OCI-LY7 (cell line): ENCODE measurements around the gene VPS39.

Source experiments
- EZH2phosphoT487 ChIP-seq: fragments of 200-600 bp; sonication (generic); IDR thresholded peaks from 2 replicates; pipeline ENCODE4 v1.6.1; 2018; ENCODE audit warnings: low read depth, borderline replicate concordance, mild to moderate bottlenecking, mixed run types, antibody characterized with exemption, low read length, moderate library complexity, mixed read lengths
- TF ChIP-seq, protein P1 (sequence below): fragments of 200-600 bp; sonication (generic); conservative IDR thresholded peaks from 2 replicates; pipeline ENCODE4 v1.5.1; 2014; ENCODE audit warnings: mild to moderate bottlenecking, antibody characterized with exemption, low read length, moderate library complexity, mixed read lengths

DNA sequence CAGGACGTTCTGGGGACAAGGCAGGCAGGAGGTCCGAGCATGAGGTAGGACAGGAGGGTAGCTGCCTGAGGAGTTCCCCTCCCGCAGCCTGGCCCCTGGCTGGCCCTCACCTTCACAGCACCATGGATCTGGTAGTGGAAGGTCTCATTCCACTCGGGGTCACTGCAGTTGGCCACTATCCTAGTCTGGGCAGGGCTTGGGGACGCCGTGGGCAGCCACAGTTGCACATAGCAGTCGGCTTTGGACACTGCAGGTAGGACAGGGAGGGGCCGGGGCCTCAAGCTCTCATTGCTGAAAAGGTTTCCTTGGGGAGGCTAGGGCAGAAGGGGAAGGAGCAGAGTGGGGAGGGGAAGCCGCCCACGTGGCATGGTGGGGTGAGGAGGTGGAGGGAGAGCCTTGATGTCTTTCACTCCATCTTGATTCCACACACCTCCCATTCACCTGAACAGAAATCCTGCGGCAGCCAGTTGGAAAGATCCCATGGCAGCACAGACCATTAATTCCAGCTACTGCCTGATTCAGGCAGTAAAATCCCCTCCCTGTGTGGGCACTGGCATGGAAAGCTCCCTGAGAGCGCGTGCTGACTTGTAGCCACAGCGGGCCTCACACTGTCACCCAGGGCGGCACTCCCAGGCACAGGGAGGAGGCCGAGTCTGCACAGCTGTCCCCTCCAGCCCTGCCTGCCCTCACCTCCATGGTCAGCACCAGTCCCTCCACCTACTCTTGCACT, 53.7 kb downstream of the VPS39 start:
- TF ChIP-seq, protein P1, sequence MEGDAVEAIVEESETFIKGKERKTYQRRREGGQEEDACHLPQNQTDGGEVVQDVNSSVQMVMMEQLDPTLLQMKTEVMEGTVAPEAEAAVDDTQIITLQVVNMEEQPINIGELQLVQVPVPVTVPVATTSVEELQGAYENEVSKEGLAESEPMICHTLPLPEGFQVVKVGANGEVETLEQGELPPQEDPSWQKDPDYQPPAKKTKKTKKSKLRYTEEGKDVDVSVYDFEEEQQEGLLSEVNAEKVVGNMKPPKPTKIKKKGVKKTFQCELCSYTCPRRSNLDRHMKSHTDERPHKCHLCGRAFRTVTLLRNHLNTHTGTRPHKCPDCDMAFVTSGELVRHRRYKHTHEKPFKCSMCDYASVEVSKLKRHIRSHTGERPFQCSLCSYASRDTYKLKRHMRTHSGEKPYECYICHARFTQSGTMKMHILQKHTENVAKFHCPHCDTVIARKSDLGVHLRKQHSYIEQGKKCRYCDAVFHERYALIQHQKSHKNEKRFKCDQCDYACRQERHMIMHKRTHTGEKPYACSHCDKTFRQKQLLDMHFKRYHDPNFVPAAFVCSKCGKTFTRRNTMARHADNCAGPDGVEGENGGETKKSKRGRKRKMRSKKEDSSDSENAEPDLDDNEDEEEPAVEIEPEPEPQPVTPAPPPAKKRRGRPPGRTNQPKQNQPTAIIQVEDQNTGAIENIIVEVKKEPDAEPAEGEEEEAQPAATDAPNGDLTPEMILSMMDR, result no peak
- TF ChIP-seq EZH2phosphoT487, result no peak
